ENCODE measurements around the gene OTOG.

OTOG gene

GRCh38 chr11:17547051-17547577, at the start of gene OTOG:
TSS of gene OTOG (plus strand) at chr11:17547259. CDS start at chr11:17547373, 114 bp downstream.
- DNase-seq (ENCODE audit: low spot score) = no peak

DNA sequence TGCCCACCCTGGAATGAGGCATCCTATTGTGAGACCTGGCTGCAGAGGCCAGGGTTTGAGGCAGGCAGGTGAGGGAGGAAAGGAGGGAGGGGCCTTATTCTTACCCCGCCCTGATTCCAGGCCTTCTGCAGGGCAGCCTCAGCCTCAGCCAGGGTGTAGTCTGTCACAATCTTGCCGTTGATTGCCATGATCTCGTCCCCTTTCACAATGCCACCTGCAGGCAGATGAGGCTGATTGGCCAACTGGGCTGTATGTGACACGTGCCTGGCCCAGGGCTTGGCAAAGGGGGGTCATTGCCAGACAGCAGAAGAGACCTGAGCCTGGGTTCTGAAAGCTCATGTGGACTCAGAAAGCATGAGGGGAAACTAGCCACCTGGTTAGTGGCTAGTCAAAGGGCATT, 49.0 kb upstream of the OTOG start:
- no peak for DNase-seq (ENCODE audit: low spot score)

DNA sequence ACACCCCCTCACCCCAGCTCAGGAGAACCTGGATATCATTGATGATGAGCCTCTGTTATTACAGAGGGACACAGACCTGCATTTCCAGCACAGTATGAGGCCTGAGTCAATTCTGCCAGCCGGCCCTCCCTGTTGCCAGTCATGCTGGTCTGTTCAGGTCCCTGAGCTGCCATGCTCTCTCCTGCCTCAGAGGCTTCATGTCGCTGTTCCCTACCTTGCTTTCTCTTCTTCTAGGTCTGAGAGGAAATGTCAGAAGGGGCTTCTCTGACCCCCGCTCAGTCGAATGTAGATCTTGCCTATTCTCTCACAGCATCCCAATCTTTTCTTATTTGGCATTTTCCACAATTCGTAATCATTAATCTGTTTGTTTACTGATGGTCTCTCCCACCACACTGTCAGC, 48.6 kb upstream of the OTOG start:
- no peak for DNase-seq (ENCODE audit: low spot score)

DNA sequence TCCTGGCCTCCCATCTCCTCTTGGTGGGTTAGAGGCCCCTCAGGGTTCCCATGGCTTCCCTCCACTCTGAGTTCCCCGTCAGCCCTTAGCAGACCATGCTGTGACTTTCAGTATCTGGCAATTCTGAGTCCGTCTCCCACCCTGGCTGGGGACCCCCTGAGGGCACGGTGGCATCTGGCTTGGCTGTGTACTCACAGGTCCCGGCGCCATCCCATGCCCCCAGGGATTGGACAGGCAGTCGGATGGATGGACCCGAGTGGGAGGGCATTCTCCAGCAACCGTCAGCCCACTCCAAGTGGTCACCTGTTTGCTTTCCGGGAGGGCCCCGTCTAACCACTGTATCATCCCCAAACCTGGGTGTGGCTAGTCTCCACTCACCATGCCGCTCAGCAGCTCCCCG, 46.4 kb upstream of the OTOG start:
- no peak for DNase-seq (ENCODE audit: low spot score)

DNA sequence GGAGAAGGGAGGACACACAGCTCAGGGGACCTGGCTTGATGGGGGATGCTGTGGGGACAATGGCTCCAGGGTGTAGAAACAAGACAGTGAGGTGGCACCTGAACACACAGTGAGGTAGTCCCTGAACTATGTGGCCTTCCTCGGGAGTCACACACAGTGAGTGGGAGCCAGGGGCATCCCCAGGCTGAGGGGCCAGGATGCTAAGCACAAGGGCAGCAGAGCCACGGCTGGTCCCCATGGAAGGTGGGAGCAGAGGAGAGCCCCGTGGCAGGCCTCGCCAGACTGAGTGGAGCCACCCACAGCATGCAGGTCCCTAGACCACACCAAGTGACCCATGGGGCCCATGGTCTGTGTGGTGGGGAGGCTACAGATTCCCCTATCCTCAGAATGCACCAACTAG, 44.4 kb upstream of the OTOG start:
- DNase-seq (ENCODE audit: low spot score) = no peak

DNA sequence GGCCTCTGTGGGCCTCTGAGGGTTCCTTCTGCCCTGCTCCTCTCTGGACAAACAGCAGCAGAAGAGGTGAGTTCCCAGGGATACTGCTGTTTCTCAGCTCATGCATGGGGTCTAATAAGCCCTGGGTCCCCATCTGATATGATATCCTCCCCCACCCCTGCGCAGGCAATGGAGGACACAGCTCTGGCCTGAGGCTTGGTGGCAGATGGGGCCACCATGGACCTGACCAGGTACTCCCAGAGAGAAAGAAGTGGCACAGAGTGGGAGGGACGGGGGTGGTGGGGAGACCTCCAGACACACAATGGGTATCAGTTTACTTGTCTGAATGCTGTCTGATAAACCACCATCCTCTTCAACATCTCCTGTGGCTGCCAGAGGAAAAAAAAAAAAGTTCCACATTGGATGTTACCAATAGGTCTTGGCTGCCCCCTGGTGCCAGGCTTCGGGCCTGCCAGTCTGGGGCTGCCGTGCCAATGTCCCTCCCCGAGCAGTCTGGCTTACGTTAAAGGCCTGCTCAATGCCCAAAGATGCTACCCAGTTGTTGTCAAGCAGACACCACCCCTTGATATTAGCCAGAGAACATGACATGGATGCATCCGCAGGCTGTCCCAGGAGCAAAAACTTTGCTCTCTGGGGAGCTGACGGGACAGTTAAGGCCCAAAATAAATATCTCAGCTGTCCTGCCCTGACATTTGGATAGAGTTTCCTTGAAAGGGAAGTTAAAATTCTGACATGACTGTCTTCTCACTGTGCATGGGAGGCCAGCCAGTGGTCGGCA, 42.5 kb upstream of the OTOG start:
- DNase-seq (ENCODE audit: low spot score) = peak; percentile 84

DNA sequence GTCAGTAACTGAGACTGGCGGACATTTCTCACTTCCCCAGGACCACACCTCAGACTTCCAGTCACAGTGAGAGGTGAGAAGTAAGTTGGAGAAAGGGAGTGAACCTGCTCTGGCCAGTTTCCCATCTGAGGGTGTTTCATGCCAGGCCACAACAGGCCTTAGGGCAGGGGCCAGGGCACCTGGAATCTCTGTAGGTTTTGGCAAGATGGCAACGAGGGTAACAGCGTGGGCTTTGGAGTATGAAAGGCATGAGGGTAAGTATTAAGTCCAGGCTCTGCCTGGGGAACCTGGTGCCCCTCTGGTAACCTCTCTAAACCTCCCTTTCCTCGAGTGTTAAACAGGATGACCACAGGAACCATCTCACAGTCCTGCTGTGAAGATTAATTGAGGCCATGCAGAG, 41.9 kb upstream of the OTOG start:
- DNase-seq (ENCODE audit: low spot score) = no peak

DNA sequence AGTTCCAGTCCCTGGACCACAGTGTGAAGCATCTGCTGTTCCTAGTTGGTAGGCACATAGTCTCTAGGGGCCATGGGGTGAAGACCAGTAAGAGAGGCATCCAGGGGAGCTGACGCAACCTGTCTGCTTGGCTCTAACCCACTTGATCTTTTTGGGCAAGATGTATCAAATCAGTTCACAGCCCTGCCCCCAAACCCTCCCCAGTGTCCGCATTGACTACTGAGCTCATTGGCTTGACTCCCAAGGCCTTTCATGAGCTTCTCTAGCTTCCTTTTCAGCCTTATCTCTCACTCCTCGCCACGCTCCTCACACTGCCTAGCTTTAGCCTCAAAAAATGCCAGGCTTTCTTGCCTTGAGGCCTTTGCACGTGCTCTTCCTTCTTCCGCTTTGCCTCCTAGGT, 40.7 kb upstream of the OTOG start:
- no peak for DNase-seq (ENCODE audit: low spot score)

- no peak for DNase-seq (ENCODE audit: low spot score)
These were observed 40.1 kb upstream of the OTOG start for GRCh38 chr11:17506942-17507341.

GRCh38 chr11:17507773-17508172, 39.3 kb upstream of the OTOG start:
- no peak for DNase-seq (ENCODE audit: low spot score)

DNA sequence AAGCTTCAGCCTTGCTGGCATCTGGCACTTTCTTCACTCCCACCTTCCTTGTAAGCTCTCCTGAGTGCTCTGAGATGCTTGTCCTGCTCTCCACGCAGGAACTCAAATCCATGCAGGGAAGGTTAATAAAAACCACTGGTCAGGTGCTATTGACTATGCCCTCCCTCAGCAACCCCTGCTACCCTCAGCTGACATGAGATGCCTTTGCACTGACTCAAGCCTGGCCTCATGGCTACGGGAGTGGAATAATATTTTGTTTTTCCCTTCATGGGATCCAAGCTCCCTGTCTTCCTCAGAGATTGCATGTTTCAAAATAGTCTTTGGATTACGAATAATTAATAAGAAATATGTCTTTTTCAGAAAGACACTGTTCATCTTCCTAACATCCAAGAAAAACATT, 38.8 kb upstream of the OTOG start:
- DNase-seq (ENCODE audit: low spot score) = no peak

DNA sequence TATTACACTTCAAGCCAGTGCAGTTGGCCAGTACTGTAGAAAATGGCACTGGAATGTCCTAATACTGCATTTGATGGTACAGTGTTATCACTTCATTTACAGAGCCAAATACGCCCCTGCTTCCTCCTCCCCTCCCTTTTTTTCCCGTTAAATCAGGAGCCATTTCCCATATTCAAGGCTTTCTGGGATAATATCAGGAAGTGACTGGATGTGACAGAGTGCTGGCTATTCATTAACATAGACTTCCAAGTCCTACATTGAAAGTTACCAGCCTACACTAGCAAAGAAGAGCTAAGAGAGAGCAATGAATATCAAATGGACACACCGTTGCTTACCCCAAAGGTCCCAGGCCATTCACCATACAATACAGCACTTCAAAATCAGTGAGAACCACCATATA, 38.3 kb upstream of the OTOG start:
- no peak for DNase-seq (ENCODE audit: low spot score)

GRCh38 chr11:17510507-17511206, 36.4 kb upstream of the OTOG start:
- no peak for DNase-seq (ENCODE audit: low spot score)

- DNase-seq (ENCODE audit: low spot score) = no peak
These were observed 35.5 kb upstream of the OTOG start for GRCh38 chr11:17511571-17511970.

DNA sequence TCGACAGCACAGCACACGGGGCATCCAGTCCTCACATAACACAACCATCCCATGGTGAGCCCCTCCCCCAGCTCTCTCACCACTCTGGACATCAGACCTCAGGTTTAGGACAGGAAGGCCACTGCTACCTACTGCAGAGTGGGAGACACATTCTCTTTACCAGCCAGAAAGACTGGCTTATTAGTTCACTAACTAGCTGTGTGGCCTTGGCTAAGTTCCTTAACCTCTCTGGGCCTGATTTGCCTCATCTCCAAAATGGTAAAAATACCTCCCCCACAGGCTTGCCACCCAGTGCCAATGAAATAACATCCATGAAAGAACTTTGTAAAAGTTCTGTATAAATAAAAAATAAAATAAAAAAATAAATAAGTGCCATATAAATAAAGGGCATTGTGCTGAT, 35.0 kb upstream of the OTOG start:
- DNase-seq (ENCODE audit: low spot score) = no peak

GRCh38 chr11:17513853-17514252, 33.2 kb upstream of the OTOG start:
- no peak for DNase-seq (ENCODE audit: low spot score)

- DNase-seq (ENCODE audit: low spot score) = peak; percentile 67
These were observed 32.6 kb upstream of the OTOG start for GRCh38 chr11:17514476-17514875.

DNA sequence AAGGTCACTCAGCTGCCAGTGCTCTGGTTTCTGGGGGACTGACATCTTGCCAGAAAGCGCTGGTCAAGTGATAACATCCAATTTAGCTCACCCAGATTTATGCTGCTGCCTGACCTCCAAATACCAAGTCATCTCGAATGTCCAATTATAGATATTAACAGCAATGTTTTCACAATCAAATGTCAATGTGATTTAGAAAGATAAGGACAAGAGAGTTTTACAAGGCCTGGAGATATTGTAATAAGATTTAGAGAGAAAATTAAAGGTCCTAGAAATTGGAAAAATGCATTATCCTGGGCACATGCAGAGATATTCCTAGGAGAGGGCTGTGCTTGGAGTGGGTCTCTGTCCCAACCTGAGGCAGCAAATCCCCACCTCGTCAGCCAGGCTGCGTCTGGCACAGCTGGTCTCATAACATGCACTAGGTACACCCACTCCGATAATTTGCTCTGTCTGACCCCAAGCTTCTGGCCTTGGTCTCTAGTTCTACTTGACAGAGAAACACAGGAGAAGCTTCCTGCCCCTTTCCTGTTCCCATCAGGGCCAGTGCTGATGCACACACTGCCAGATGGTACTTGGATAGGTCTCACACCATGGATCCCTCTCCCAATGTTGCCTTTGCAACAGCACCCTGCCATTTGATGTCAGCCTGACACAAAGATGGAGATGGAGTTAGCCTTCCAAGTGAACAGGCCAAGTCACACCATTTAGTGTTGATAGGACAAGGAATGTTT, 31.4 kb upstream of the OTOG start:
- DNase-seq (ENCODE audit: low spot score) = no peak

- DNase-seq (ENCODE audit: low spot score) = peak; percentile 99
These were observed 30.4 kb upstream of the OTOG start for GRCh38 chr11:17516551-17517150.

GRCh38 chr11:17517186-17517585, 29.9 kb upstream of the OTOG start:
- DNase-seq (ENCODE audit: low spot score) = no peak

GRCh38 chr11:17518366-17518765, 28.7 kb upstream of the OTOG start:
- DNase-seq (ENCODE audit: low spot score) = no peak

All from pons (tissue), 1 donor.